ENCODE measurements around the gene PRMT1. TPM values are rescaled to one million over a fixed set of nuclear protein-coding genes. Genes with fewer than 3 reads are reported as not detected.

PRMT1 gene
- total and polyA plus RNA-seq, 4 donors = 150 to 249 (median 204) TPM

Small RNAs within 50 kb of the gene (small RNA-seq; reads per million reads assigned to genes)
- gene MIR5088 (ENCODE audit: low replicate concordance) = not detected

Other genes with a start within 250 kb of the PRMT1 start
- 1 to 10 TPM in 1 of 2 donors, under 1 TPM in 1; 0.55 to 4.2 TPM for gene SLC17A7, start 235.7 kb upstream of the PRMT1 start, total RNA-seq
- gene SLC17A7, start 235.7 kb upstream of the PRMT1 start, polyA plus RNA-seq (ENCODE audit: insufficient read length in 2 of 2) = 1 to 10 TPM in 1 of 2 donors, under 1 TPM in 1; 0.51 to 1.1 TPM
- gene PIH1D1, start 225.5 kb upstream of the PRMT1 start, total RNA-seq = 10 to 100 TPM; 56.6 to 96.3 TPM
- 10 to 100 TPM; 71.5 to 81.6 TPM for gene PIH1D1, start 225.5 kb upstream of the PRMT1 start, polyA plus RNA-seq (ENCODE audit: insufficient read length in 2 of 2)
- gene ALDH16A1, start 224.0 kb upstream of the PRMT1 start, total RNA-seq = 10 to 100 TPM; 15.7 to 22.3 TPM
- 10 to 100 TPM; 16.1 to 18.2 TPM for gene ALDH16A1, start 224.0 kb upstream of the PRMT1 start, polyA plus RNA-seq (ENCODE audit: insufficient read length in 2 of 2)
- 1 to 10 TPM; 1.2 to 4.1 TPM for gene FLT3LG, start 203.1 kb upstream of the PRMT1 start, total RNA-seq
- gene FLT3LG, start 203.1 kb upstream of the PRMT1 start, polyA plus RNA-seq (ENCODE audit: insufficient read length in 2 of 2) = 1 to 10 TPM; 4.8 to 5.2 TPM
- 1,000 to 10,000 TPM; 1,320 to 2,994 TPM for gene RPL13A, start 189.7 kb upstream of the PRMT1 start, total RNA-seq
- 1,000 to 10,000 TPM; 1,955 to 2,049 TPM for gene RPL13A, start 189.7 kb upstream of the PRMT1 start, polyA plus RNA-seq (ENCODE audit: insufficient read length in 2 of 2)
- gene RPS11, start 180.8 kb upstream of the PRMT1 start, total RNA-seq = 1,000 to 10,000 TPM; 1,713 to 3,396 TPM
- gene RPS11, start 180.8 kb upstream of the PRMT1 start, polyA plus RNA-seq (ENCODE audit: insufficient read length in 2 of 2) = 1,000 to 10,000 TPM; 1,893 to 1,945 TPM
- 100 to 1,000 TPM in 1 of 2 donors, 10 to 100 TPM in 1; 67.9 to 339 TPM for gene FCGRT, start 164.6 kb upstream of the PRMT1 start, total RNA-seq
- gene FCGRT, start 164.6 kb upstream of the PRMT1 start, polyA plus RNA-seq (ENCODE audit: insufficient read length in 2 of 2) = 100 to 1,000 TPM in 1 of 2 donors, 10 to 100 TPM in 1; 80.2 to 131 TPM
- 10 to 100 TPM; 24.9 to 85.2 TPM for gene RCN3, start 149.3 kb upstream of the PRMT1 start, total RNA-seq
- gene RCN3, start 149.3 kb upstream of the PRMT1 start, polyA plus RNA-seq (ENCODE audit: insufficient read length in 2 of 2) = 10 to 100 TPM; 14.5 to 36.5 TPM
- 10 to 100 TPM; 32.2 to 86.1 TPM for gene NOSIP, start 96.7 kb upstream of the PRMT1 start, total RNA-seq
- gene NOSIP, start 96.7 kb upstream of the PRMT1 start, polyA plus RNA-seq (ENCODE audit: insufficient read length in 2 of 2) = 10 to 100 TPM; 63.9 to 67.4 TPM
- gene PRRG2, start 96.0 kb upstream of the PRMT1 start, total RNA-seq = under 1 TPM; 0.79 to 0.83 TPM
- 1 to 10 TPM in 1 of 2 donors, under 1 TPM in 1; 0.78 to 1.5 TPM for gene PRRG2, start 96.0 kb upstream of the PRMT1 start, polyA plus RNA-seq (ENCODE audit: insufficient read length in 2 of 2)
- gene PRR12, start 86.1 kb upstream of the PRMT1 start, total RNA-seq = 1 to 10 TPM; 6.6 to 8.2 TPM
- 10 to 100 TPM; 37.7 to 42.3 TPM for gene PRR12, start 86.1 kb upstream of the PRMT1 start, polyA plus RNA-seq (ENCODE audit: insufficient read length in 2 of 2)
- gene RRAS, start 37.1 kb upstream of the PRMT1 start, total RNA-seq = 10 to 100 TPM in 1 of 2 donors, 1 to 10 TPM in 1; 4.7 to 16.7 TPM
- gene RRAS, start 37.1 kb upstream of the PRMT1 start, polyA plus RNA-seq (ENCODE audit: insufficient read length in 2 of 2) = 10 to 100 TPM; 13.4 to 16.7 TPM
- 10 to 100 TPM; 11.8 to 12.2 TPM for gene SCAF1, start 35.1 kb upstream of the PRMT1 start, total RNA-seq
- 10 to 100 TPM; 66.3 to 70.8 TPM for gene SCAF1, start 35.1 kb upstream of the PRMT1 start, polyA plus RNA-seq (ENCODE audit: insufficient read length in 2 of 2)
- 10 to 100 TPM; 21.8 to 63.9 TPM for gene IRF3, start 11.4 kb upstream of the PRMT1 start, total RNA-seq
- gene IRF3, start 11.4 kb upstream of the PRMT1 start, polyA plus RNA-seq (ENCODE audit: insufficient read length in 2 of 2) = 10 to 100 TPM; 39.2 to 51.4 TPM
- gene BCL2L12, start 11.3 kb upstream of the PRMT1 start, total RNA-seq = 1 to 10 TPM in 1 of 2 donors, under 1 TPM in 1; 0.89 to 7.6 TPM
- 10 to 100 TPM in 1 of 2 donors, 1 to 10 TPM in 1; 8.2 to 15.0 TPM for gene BCL2L12, start 11.3 kb upstream of the PRMT1 start, polyA plus RNA-seq (ENCODE audit: insufficient read length in 2 of 2)
- under 1 TPM; 0.69 to 0.88 TPM for gene ADM5, start 12.3 kb downstream of the PRMT1 start, total RNA-seq
- gene ADM5, start 12.3 kb downstream of the PRMT1 start, polyA plus RNA-seq (ENCODE audit: insufficient read length in 2 of 2) = 1 to 10 TPM; 3.1 to 3.3 TPM
- gene CPT1C, start 13.8 kb downstream of the PRMT1 start, total RNA-seq = 10 to 100 TPM; 23.2 to 32.4 TPM
- 100 to 1,000 TPM; 110 to 128 TPM for gene CPT1C, start 13.8 kb downstream of the PRMT1 start, polyA plus RNA-seq (ENCODE audit: insufficient read length in 2 of 2)
- under 1 TPM; 0.10 to 0.50 TPM for gene TSKS, start 86.0 kb downstream of the PRMT1 start, total RNA-seq
- under 1 TPM; 0.35 to 0.47 TPM for gene TSKS, start 86.0 kb downstream of the PRMT1 start, polyA plus RNA-seq (ENCODE audit: insufficient read length in 2 of 2)
- gene AP2A1, start 89.7 kb downstream of the PRMT1 start, total RNA-seq = 10 to 100 TPM; 58.5 to 61.6 TPM
- 100 to 1,000 TPM; 151 to 156 TPM for gene AP2A1, start 89.7 kb downstream of the PRMT1 start, polyA plus RNA-seq (ENCODE audit: insufficient read length in 2 of 2)
- 10 to 100 TPM; 17.2 to 29.0 TPM for gene FUZ, start 136.0 kb downstream of the PRMT1 start, total RNA-seq
- gene FUZ, start 136.0 kb downstream of the PRMT1 start, polyA plus RNA-seq (ENCODE audit: insufficient read length in 2 of 2) = 10 to 100 TPM; 32.6 to 35.0 TPM
- gene MED25, start 141.0 kb downstream of the PRMT1 start, total RNA-seq = 10 to 100 TPM; 16.7 to 21.8 TPM
- 10 to 100 TPM; 64.7 to 68.2 TPM for gene MED25, start 141.0 kb downstream of the PRMT1 start, polyA plus RNA-seq (ENCODE audit: insufficient read length in 2 of 2)
- gene PTOV1, start 173.9 kb downstream of the PRMT1 start, total RNA-seq = 100 to 1,000 TPM in 1 of 2 donors, 10 to 100 TPM in 1; 62.2 to 220 TPM
- 100 to 1,000 TPM; 420 to 438 TPM for gene PTOV1, start 173.9 kb downstream of the PRMT1 start, polyA plus RNA-seq (ENCODE audit: insufficient read length in 2 of 2)
- 10 to 100 TPM; 22.2 to 47.1 TPM for gene PNKP, start 190.3 kb downstream of the PRMT1 start, total RNA-seq
- 10 to 100 TPM; 53.5 to 87.1 TPM for gene PNKP, start 190.3 kb downstream of the PRMT1 start, polyA plus RNA-seq (ENCODE audit: insufficient read length in 2 of 2)
- 1 to 10 TPM; 3.8 to 9.0 TPM for gene AKT1S1, start 200.1 kb downstream of the PRMT1 start, total RNA-seq
- 10 to 100 TPM; 43.0 to 43.8 TPM for gene AKT1S1, start 200.1 kb downstream of the PRMT1 start, polyA plus RNA-seq (ENCODE audit: insufficient read length in 2 of 2)
- 10 to 100 TPM in 1 of 2 donors, 1 to 10 TPM in 1; 9.6 to 13.9 TPM for gene TBC1D17, start 200.4 kb downstream of the PRMT1 start, total RNA-seq
- 10 to 100 TPM; 67.2 to 78.6 TPM for gene TBC1D17, start 200.4 kb downstream of the PRMT1 start, polyA plus RNA-seq (ENCODE audit: insufficient read length in 2 of 2)
- gene IL4I1, start 219.6 kb downstream of the PRMT1 start, total RNA-seq = under 1 TPM; 0.30 to 0.33 TPM
- gene IL4I1, start 219.6 kb downstream of the PRMT1 start, polyA plus RNA-seq (ENCODE audit: insufficient read length in 2 of 2) = 1 to 10 TPM in 1 of 2 donors, under 1 TPM in 1; 0.89 to 1.3 TPM

Data from spinal cord (tissue), 4 donors.